Measurements from ENCODE around the gene SLC39A11. TPM values are rescaled to one million over a fixed set of nuclear protein-coding genes. Genes with fewer than 3 reads are reported as not detected.

Gene SLC39A11
- total RNA-seq, 4 donors from 2014 or later: 23.0 to 30.9 (median 27.6) TPM

DNA sequence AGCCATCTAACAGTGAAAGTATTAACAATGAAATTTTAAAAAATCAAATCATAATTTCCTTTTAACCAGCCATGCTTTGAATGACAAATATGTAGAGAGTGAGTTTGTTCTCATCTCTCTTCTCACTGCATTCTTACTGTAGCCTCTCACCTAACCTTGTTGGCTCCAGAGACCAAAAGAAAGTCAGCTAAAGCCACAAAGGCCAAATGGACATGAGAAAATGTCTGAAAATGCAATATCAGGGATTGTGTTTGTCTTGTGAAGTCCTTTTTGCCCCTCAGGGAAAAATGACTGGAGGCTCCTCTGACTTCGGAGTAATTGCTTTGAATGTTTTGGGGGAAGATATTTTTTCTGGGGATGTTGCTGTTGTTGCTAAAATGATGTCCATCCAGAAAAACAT lies 166.3 kb downstream of the SLC39A11 start:
- no peak overlapping the region for H3K27ac ChIP-seq
- no peaks in the 10 kb centered on the region for H3K27me3 ChIP-seq
- WGBS, 2 donors: 80 to 93% methylated on average over 1 of the region's 1 CpG
- TF ChIP-seq CTCF (IDR thresholded peaks at IDR 0.05) (no peak), POLR2A (IDR thresholded peaks at IDR 0.05) (no peak)
- intact Hi-C loops (cut with DNase I): no loop called here
- no peak for DNase-seq
- H3K36me3 ChIP-seq: peaks cover 0 to 13% (median 0%) of the 10 kb centered on the region in 3 donors
- H3K9me3 ChIP-seq: no peaks in the 10 kb centered on the region
- H3K4me3 ChIP-seq: no peak overlapping the region
- no peaks in the 10 kb centered on the region for H3K4me1 ChIP-seq

- Histone ChIP-seq H3K27ac (no peak overlapping the region), H3K27me3 (no peaks in the 10 kb centered on the region), H3K4me3 (no peak overlapping the region), H3K36me3 (peaks cover 0 to 13% (median 0%) of the 10 kb centered on the region in 3 donors), H3K4me1 (no peaks in the 10 kb centered on the region), H3K9me3 (no peaks in the 10 kb centered on the region)
- no peak for DNase-seq
- intact Hi-C loops (cut with DNase I): no loop called here
- TF ChIP-seq CTCF (IDR thresholded peaks at IDR 0.05): no peak
- no peak for TF ChIP-seq POLR2A (IDR thresholded peaks at IDR 0.05)
- 70 to 77% methylated on average over 2 of the region's 2 CpGs for WGBS, 2 donors
Measured at GRCh38 chr17:72924196-72924595, 168.3 kb downstream of the SLC39A11 start.

GRCh38 chr17:72922219-72922618 lies 170.3 kb downstream of the SLC39A11 start:
- intact Hi-C loops (cut with DNase I): no loop called here
- no peak for DNase-seq
- WGBS, 2 donors: 22 to 36% methylated on average over 3 of the region's 3 CpGs
- TF ChIP-seq CTCF (IDR thresholded peaks at IDR 0.05) (no peak), POLR2A (IDR thresholded peaks at IDR 0.05) (no peak)
- Histone ChIP-seq H3K27ac (no peak overlapping the region), H3K27me3 (no peaks in the 10 kb centered on the region), H3K36me3 (peaks cover 0 to 13% (median 0%) of the 10 kb centered on the region in 3 donors), H3K4me3 (no peak overlapping the region), H3K4me1 (no peaks in the 10 kb centered on the region), H3K9me3 (no peaks in the 10 kb centered on the region)

DNA sequence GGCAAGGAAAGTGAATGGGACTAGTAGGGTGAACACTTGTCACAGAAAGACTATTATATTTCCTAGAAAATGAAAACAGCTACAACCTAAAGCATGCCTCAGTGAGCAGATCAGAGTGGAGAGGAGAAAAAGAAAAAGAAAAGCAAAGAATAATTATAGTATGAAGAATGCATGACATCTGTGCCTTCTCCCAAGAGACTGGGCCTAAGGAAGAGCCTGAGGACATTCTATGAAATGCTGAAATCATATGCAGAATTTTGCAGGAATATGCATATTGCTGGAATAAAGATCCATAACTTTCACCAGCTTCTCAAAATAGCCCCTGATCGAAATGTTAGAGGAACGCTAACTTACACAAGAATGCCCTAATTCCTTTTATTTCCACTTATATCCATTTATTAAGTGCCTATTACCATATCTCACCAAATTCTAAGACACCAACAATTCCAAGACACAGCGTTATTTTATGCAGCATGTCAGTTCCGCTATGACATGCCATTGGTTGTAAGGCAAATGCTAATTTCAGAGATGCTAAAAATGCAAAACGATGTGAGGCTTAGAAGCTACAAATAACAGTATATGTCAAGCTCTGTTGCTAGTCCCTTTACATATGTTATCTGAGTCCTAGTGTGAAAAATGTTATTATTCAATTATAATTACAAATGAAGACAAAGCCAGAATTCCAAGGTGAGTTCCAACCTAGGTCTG lies 171.0 kb downstream of the SLC39A11 start:
- peaks cover 0 to 13% (median 0%) of the 10 kb centered on the region in 3 donors for H3K36me3 ChIP-seq
- TF ChIP-seq CTCF (IDR thresholded peaks at IDR 0.05) (no peak), POLR2A (IDR thresholded peaks at IDR 0.05) (no peak)
- intact Hi-C loops (cut with DNase I): no loop called here
- no peaks in the 10 kb centered on the region for H3K9me3 ChIP-seq
- H3K27me3 ChIP-seq: no peaks in the 10 kb centered on the region
- no peak overlapping the region for H3K27ac ChIP-seq
- H3K4me3 ChIP-seq: no peak overlapping the region
- DNase-seq: no peak
- 80 to 84% methylated on average over 5 of the region's 5 CpGs for WGBS, 2 donors
- no peaks in the 10 kb centered on the region for H3K4me1 ChIP-seq

- Histone ChIP-seq H3K9me3 (no peaks in the 10 kb centered on the region), H3K27me3 (no peaks in the 10 kb centered on the region), H3K36me3 (peaks cover 0 to 9% (median 0%) of the 10 kb centered on the region in 3 donors), H3K27ac (no peak overlapping the region), H3K4me3 (no peak overlapping the region), H3K4me1 (no peaks in the 10 kb centered on the region)
- 86 to 93% methylated on average over 2 of the region's 2 CpGs for WGBS, 2 donors
- no peak for TF ChIP-seq POLR2A (IDR thresholded peaks at IDR 0.05)
- no peak for TF ChIP-seq CTCF (IDR thresholded peaks at IDR 0.05)
- no peak for DNase-seq
- intact Hi-C loops (cut with DNase I): no loop called here
Measured at GRCh38 chr17:72920513-72920912, 172.0 kb downstream of the SLC39A11 start.

Data from esophagus squamous epithelium (tissue), 5 donors.